Measurements from ENCODE around the gene LIFR. TPM values are rescaled to one million over a fixed set of nuclear protein-coding genes. Genes with fewer than 3 reads are reported as not detected.
A peak's percentile ranks its signal among the peaks of the same experiment; 100 is the strongest.

Gene LIFR
- total RNA-seq, 1 experiment from 2014 or later: 22.0 TPM

- H3K4me1 ChIP-seq (replicated peaks; ENCODE audit: insufficient read depth): peaks cover 21% of the 10 kb centered on the region
- ChIA-PET CTCF (interaction anchor here (1.6 kb wide), 1 partner anchor 113 kb away, joined by 6 read pairs; no protein-coding TSS in a partner anchor), POLR2A (ENCODE audit: unreplicated experiment) (interaction anchor here (0.6 kb wide), 1 partner anchor 594 kb away, joined by 4 read pairs; no protein-coding TSS in a partner anchor)
- intact Hi-C loops (cut with micrococcal nuclease; ENCODE audit: unreplicated experiment): no loop called here
- H3K9me3 ChIP-seq (ENCODE audit: insufficient read depth, low read depth): no peaks in the 10 kb centered on the region
- TF ChIP-seq, protein P1, sequence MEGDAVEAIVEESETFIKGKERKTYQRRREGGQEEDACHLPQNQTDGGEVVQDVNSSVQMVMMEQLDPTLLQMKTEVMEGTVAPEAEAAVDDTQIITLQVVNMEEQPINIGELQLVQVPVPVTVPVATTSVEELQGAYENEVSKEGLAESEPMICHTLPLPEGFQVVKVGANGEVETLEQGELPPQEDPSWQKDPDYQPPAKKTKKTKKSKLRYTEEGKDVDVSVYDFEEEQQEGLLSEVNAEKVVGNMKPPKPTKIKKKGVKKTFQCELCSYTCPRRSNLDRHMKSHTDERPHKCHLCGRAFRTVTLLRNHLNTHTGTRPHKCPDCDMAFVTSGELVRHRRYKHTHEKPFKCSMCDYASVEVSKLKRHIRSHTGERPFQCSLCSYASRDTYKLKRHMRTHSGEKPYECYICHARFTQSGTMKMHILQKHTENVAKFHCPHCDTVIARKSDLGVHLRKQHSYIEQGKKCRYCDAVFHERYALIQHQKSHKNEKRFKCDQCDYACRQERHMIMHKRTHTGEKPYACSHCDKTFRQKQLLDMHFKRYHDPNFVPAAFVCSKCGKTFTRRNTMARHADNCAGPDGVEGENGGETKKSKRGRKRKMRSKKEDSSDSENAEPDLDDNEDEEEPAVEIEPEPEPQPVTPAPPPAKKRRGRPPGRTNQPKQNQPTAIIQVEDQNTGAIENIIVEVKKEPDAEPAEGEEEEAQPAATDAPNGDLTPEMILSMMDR (conservative IDR thresholded peaks at IDR 0.05): no peak
- TF ChIP-seq EZH2 (IDR thresholded peaks at IDR 0.05; ENCODE audit: low read depth): no peak
- no TSS peak for BruUV-seq (replicated peaks)
- H3K79me2 ChIP-seq (ENCODE audit: low read depth): no peaks in the 10 kb centered on the region
- H3K27me3 ChIP-seq (ENCODE audit: insufficient read depth, low read depth): 0 out of 2 replicates have a peak, but pooled peaks cover 15% of the 10 kb centered on the region
- no peaks in the 10 kb centered on the region for H3K9me2 ChIP-seq (ENCODE audit: insufficient read depth)
- H3K36me3 ChIP-seq (ENCODE audit: low read depth): no peaks in the 10 kb centered on the region
- DNase-seq: no peak
- no peak overlapping the region for H3K4me3 ChIP-seq
- no peak overlapping the region for H2AFZ ChIP-seq
- no peak overlapping the region for H3K27ac ChIP-seq
- 0 out of 2 replicates have a peak, but pooled peaks cover 11% of the 10 kb centered on the region for H3F3A ChIP-seq (ENCODE audit: insufficient read depth, low read depth)
- H3K4me2 ChIP-seq: no peak overlapping the region
- H4K20me1 ChIP-seq (ENCODE audit: insufficient read depth): no peaks in the 10 kb centered on the region
These were observed 2.0 kb downstream of the LIFR start for GRCh38 chr5:38554403-38554802.

- no peaks in the 10 kb centered on the region for H3K79me2 ChIP-seq (ENCODE audit: low read depth)
- POLR2A ChIA-PET (ENCODE audit: unreplicated experiment): no interaction called here
- H3K27me3 ChIP-seq (ENCODE audit: insufficient read depth, low read depth): 0 out of 2 replicates have a peak, but pooled peaks cover 15% of the 10 kb centered on the region
- intact Hi-C loops (cut with micrococcal nuclease; ENCODE audit: unreplicated experiment): no loop called here
- no peaks in the 10 kb centered on the region for H4K20me1 ChIP-seq (ENCODE audit: insufficient read depth)
- H3K4me3 ChIP-seq: no peak overlapping the region
- no peak for DNase-seq
- 0 out of 2 replicates have a peak, but pooled peaks cover 11% of the 10 kb centered on the region for H3F3A ChIP-seq (ENCODE audit: insufficient read depth, low read depth)
- H3K4me2 ChIP-seq: no peak overlapping the region
- H3K4me1 ChIP-seq (replicated peaks; ENCODE audit: insufficient read depth): peaks cover 20% of the 10 kb centered on the region
- BruUV-seq (replicated peaks): no TSS peak
- CTCF ChIA-PET: interaction anchor here (0.7 to 1.5 kb wide), 2 partner anchors 90 to 257 kb away, joined by 3 to 4 read pairs; no protein-coding TSS in a partner anchor
- H2AFZ ChIP-seq: no peak overlapping the region
- TF ChIP-seq, protein P1 (conservative IDR thresholded peaks at IDR 0.05): no peak
- TF ChIP-seq EZH2 (IDR thresholded peaks at IDR 0.05; ENCODE audit: low read depth): no peak
- no peaks in the 10 kb centered on the region for H3K9me2 ChIP-seq (ENCODE audit: insufficient read depth)
- no peaks in the 10 kb centered on the region for H3K36me3 ChIP-seq (ENCODE audit: low read depth)
- no peak overlapping the region for H3K27ac ChIP-seq
- no peaks in the 10 kb centered on the region for H3K9me3 ChIP-seq (ENCODE audit: insufficient read depth, low read depth)
These were observed 3.4 kb downstream of the LIFR start for GRCh38 chr5:38553001-38553521.

DNA sequence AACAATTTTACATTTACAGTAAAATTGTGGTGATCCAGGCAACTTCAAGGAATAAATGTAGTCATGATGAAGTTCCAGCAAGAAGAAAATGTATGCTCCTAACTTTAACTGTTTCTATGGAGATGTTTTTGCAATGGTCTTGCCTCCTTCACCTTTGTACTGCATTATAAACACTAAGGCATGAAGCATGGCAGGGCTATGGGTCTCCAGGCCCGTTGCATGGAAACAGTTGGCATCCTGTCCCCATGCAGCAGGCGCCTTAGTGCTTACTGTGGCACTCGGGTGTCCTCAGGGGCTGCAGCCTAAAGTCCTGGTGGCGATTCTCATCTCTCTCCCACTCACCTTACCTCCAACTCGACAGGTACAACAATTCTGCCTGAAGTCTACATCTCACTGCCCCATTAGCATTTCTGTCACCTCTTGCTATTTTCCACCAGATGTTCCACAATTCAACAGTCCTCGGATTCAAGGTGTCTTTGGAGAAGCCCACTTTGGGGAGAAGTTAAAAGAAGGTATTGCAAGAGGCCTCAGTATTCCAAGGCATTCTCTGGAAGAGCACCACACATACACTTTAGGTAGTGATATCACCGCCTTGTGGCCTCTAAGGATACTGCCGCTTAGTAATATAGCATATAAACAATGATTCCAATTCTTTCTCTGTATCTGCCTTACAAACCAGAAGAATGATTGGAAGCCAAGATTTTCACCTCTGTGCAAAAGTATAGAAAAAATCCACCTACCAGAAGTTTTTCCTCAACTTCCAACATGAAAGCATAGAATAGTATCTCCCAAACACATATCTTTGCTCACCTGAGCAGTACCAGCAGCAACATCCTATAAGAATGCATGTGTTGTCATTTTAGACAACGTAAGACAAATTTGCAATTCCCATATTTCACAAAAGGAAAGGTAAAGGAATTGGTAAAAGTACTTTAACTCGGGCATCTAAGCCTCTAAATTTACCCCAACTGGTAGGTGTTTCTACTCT is 5.1 kb downstream of the LIFR start:
- ChIA-PET CTCF (interaction anchor here (0.6 to 1.7 kb wide), 5 partner anchors 44 to 263 kb away, joined by 3 to 14 read pairs (median 7); no protein-coding TSS in a partner anchor), POLR2A (ENCODE audit: unreplicated experiment) (interaction anchor here (0.5 kb wide), 1 partner anchor 22 kb away, joined by 4 read pairs; no protein-coding TSS in a partner anchor)
- peak in 1 of 2 experiments; percentile 25 for DNase-seq
- Histone ChIP-seq H3K4me3 (no peak overlapping the region), H3K4me1 (replicated peaks; ENCODE audit: insufficient read depth) (peaks cover 11% of the 10 kb centered on the region), H3K9me3 (ENCODE audit: insufficient read depth, low read depth) (no peaks in the 10 kb centered on the region), H4K20me1 (ENCODE audit: insufficient read depth) (no peaks in the 10 kb centered on the region), H3F3A (ENCODE audit: insufficient read depth, low read depth) (0 out of 2 replicates have a peak, but pooled peaks cover 5% of the 10 kb centered on the region), H3K27me3 (ENCODE audit: insufficient read depth, low read depth) (0 out of 2 replicates have a peak, but pooled peaks cover 15% of the 10 kb centered on the region), H3K27ac (no peak overlapping the region), H3K4me2 (no peak overlapping the region), H3K79me2 (ENCODE audit: low read depth) (no peaks in the 10 kb centered on the region), H3K9me2 (ENCODE audit: insufficient read depth) (no peaks in the 10 kb centered on the region; the same call in 1 of the 2 replicates), H2AFZ (no peak overlapping the region), H3K36me3 (ENCODE audit: low read depth) (no peaks in the 10 kb centered on the region)
- TF ChIP-seq EZH2 (IDR thresholded peaks at IDR 0.05; ENCODE audit: low read depth): no peak
- TF ChIP-seq, protein P1 (conservative IDR thresholded peaks at IDR 0.05): peak; percentile 80
- BruUV-seq (replicated peaks): no TSS peak
- intact Hi-C loops (cut with micrococcal nuclease; ENCODE audit: unreplicated experiment): loop anchor here (2.0 kb wide), 2 partner anchors 37 to 257 kb away; no protein-coding TSS in a partner anchor

Data from PC-9 (cell line).